Measurements from ENCODE around the gene CFAP74. TPM values are rescaled to one million over a fixed set of nuclear protein-coding genes. Genes with fewer than 3 reads are reported as not detected.
A peak's percentile ranks its signal among the peaks of the same experiment; 100 is the strongest.

CFAP74 gene
- total RNA-seq, 1 experiment from 2014 or later = 0.28 TPM

- Histone ChIP-seq H3T11ph (ENCODE audit: low read length) (no peak overlapping the region), H2BK120ac (ENCODE audit: low read depth, low read length, poor library complexity, severe bottlenecking) (no peak overlapping the region), H4K91ac (ENCODE audit: insufficient read length, low read depth, low read length) (no peak overlapping the region), H2AK5ac (ENCODE audit: insufficient read length, low read length) (no peak overlapping the region), H3K23me2 (ENCODE audit: insufficient read length, low read depth, low read length, poor library complexity, severe bottlenecking) (peaks cover 7% of the 10 kb centered on the region), H3K27me3 (ENCODE audit: insufficient read depth, low read length) (no peaks in the 10 kb centered on the region), H3K14ac (ENCODE audit: insufficient read depth, low read length) (no peak overlapping the region), H2BK5ac (ENCODE audit: insufficient read length, low read length) (no peak overlapping the region), H4K20me1 (ENCODE audit: control insufficient read depth, insufficient read depth, insufficient read length) (no peaks in the 10 kb centered on the region), H3K9ac (ENCODE audit: extremely low read depth, insufficient read length, low read length) (no peak overlapping the region), H3K18ac (ENCODE audit: insufficient read length, low read depth, low read length) (no peak overlapping the region), H2BK20ac (ENCODE audit: low read depth, low read length, poor library complexity, severe bottlenecking) (no peak overlapping the region), H2BK12ac (ENCODE audit: insufficient read length, low read depth, low read length) (no peak overlapping the region), H3K4me2 (ENCODE audit: insufficient read depth, insufficient read length, low read length) (no peak overlapping the region), H3K79me1 (ENCODE audit: insufficient read depth, low read depth, low read length, poor library complexity, severe bottlenecking) (no peaks in the 10 kb centered on the region), H3K56ac (ENCODE audit: insufficient read length, low read depth, low read length) (no peak overlapping the region), H3K79me2 (ENCODE audit: insufficient read depth, low read length) (peaks cover 2% of the 10 kb centered on the region; the same call in 1 of the 2 replicates), H3K4ac (ENCODE audit: low read depth, low read length) (no peak overlapping the region), H3K23ac (ENCODE audit: insufficient read length, low read depth, low read length) (no peak overlapping the region), H3K9me3 (ENCODE audit: control insufficient read depth, low read depth, low read length) (no peaks in the 10 kb centered on the region), H3K4me1 (ENCODE audit: insufficient read depth, low read length) (no peaks in the 10 kb centered on the region; the same call in 1 of the 2 replicates), H3K27ac (ENCODE audit: insufficient read length, low read depth, low read length) (no peak overlapping the region), H2AFZ (ENCODE audit: low read length) (no peak overlapping the region), H4K8ac (replicated peaks; ENCODE audit: insufficient read length, low read depth, low read length) (no peak overlapping the region), H2BK15ac (ENCODE audit: low read depth, low read length) (no peak overlapping the region), H4K5ac (ENCODE audit: insufficient read length, low read depth, low read length) (no peak overlapping the region)
- Mint-ChIP-seq H3K9me3 (no peaks in the 10 kb centered on the region; a peak in 1 of 5 replicates), H3K27me3 (ENCODE audit: low read depth) (peaks cover 7% of the 10 kb centered on the region), H3K4me1 (peaks cover 12 to 15% of the 10 kb centered on the region in 2 experiments), H3K4me3 (no peak overlapping the region), H3K27ac (peak overlapping the region in 1 of 3 experiments; percentile 44; a peak in 1 of 7 replicates), H3K36me3 (ENCODE audit: insufficient read depth in 1 of 3, low read depth in 3 of 3) (peaks cover 6 to 27% (median 22%) of the 10 kb centered on the region in 3 experiments)
- no peak for DNase-seq
- no peak for TF ChIP-seq CTCF (conservative IDR thresholded peaks at IDR 0.05)
- WGBS (ENCODE audit: extremely low coverage, insufficient read length, low lambda C conversion rate) = no CpG with 5 or more reads among the region's 17 CpGs
Measured at GRCh38 chr1:2053217-2053616, 49.6 kb upstream of the CFAP74 start.
